LNCaP clone FGC (cell line): Measurements from ENCODE around the gene THRB.
"Not testable (repeated sequence)": the region's sequence is repeated elsewhere in the genome, so short reads cannot be mapped to it uniquely, and the experiment has no call there.

Source experiments
- DNase-seq: peaks from one replicate; pipeline ENCODE4 v3.0.0-alpha.2; 2011; ENCODE audit warnings: low read depth
- H3K4me3 ChIP-seq: 2 replicates; pipeline ENCODE4 v1.5.1; 2011; ENCODE audit warnings: mild to moderate bottlenecking, low read depth, low read length, control low read depth
- TF ChIP-seq, protein P1 (sequence below): IDR thresholded peaks from 2 replicates; pipeline ENCODE4 v1.5.1; 2012; ENCODE audit warnings: mild to moderate bottlenecking; ENCODE audit not compliant: control insufficient read depth, insufficient read depth; ENCODE audit errors: extremely low read depth

THRB gene

DNA sequence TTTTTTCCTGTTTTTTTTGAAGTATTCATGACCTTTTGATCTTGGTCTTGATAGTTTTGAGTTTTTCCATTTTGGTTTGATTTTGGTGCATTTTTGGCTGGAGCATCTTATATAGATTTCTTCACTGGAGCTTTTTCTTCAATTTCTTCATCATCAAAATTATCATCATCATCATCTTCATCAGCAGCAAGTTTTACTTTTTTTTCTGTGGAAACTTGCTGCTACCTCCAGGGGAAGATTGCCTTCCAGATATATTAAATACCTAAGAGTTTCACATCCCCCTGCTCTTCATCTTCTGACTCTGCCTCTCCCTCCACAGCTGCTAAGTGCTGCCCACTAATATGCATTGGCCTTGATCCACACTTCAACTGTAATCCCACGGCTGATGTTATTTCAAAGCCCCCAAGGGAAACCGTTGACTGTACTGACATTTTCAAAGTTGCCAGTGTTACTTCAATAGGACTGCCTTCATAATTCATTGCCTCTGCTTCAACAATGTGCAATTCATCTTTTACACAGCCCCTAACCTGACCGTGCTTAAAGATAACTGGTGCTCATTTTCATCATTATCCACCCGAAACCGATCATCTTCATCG, 397.9 kb downstream of the THRB start:
- H3K4me3 ChIP-seq: no peak overlapping the region
- DNase-seq: no peak
- TF ChIP-seq, protein P1, sequence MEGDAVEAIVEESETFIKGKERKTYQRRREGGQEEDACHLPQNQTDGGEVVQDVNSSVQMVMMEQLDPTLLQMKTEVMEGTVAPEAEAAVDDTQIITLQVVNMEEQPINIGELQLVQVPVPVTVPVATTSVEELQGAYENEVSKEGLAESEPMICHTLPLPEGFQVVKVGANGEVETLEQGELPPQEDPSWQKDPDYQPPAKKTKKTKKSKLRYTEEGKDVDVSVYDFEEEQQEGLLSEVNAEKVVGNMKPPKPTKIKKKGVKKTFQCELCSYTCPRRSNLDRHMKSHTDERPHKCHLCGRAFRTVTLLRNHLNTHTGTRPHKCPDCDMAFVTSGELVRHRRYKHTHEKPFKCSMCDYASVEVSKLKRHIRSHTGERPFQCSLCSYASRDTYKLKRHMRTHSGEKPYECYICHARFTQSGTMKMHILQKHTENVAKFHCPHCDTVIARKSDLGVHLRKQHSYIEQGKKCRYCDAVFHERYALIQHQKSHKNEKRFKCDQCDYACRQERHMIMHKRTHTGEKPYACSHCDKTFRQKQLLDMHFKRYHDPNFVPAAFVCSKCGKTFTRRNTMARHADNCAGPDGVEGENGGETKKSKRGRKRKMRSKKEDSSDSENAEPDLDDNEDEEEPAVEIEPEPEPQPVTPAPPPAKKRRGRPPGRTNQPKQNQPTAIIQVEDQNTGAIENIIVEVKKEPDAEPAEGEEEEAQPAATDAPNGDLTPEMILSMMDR: no peak

DNA sequence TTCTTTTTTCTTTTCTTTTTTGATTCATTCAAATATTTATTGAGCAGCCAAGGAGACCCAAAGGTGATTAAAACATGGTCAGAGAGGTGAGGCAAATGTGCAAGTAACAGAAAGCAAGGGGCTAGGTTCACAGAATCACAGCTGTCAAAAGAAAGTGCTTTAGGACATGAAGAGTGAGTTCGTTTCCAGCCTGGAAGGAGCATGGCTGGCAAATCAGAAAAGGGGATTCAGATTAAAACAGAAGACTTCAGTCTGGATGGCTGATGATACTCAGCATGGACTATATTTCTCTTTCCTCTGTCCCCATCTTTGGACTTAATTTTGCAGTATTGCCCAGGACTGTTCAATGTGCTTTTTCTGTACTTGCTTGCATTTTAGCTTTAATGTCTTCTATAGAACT, 398.4 kb downstream of the THRB start:
- TF ChIP-seq, protein P1: no peak
- H3K4me3 ChIP-seq: no peak overlapping the region
- DNase-seq: no peak

GRCh38 chr3:24094818-24095217, 399.8 kb downstream of the THRB start:
- not testable (repeated sequence) for DNase-seq, H3K4me3 ChIP-seq

- TF ChIP-seq, protein P1: 0 out of 2 replicates have a peak, but pooled peaks have one; percentile 12
- no peak overlapping the region for H3K4me3 ChIP-seq
- DNase-seq: no peak
Observed at GRCh38 chr3:24088782-24089181, 405.9 kb downstream of the THRB start.

DNA sequence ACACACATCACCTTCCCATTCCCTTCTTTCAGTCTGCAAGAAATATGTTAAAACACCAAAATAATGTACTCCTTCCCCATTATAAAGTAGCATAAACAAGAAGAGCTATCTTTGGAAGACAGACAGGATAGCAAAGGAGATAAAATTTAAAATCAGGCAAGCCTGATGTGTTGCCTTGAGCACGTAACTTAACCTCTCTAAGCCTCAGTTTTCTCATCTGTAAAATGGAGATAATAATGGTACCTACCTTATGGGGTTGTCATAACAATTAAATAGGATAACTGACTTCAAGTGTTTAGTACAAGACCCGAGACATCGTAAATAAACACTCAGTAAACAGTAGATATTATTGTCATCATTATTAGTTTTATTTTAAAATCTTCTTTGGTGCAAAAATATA, 407.2 kb downstream of the THRB start:
- TF ChIP-seq, protein P1: no peak
- no peak overlapping the region for H3K4me3 ChIP-seq
- no peak for DNase-seq

DNA sequence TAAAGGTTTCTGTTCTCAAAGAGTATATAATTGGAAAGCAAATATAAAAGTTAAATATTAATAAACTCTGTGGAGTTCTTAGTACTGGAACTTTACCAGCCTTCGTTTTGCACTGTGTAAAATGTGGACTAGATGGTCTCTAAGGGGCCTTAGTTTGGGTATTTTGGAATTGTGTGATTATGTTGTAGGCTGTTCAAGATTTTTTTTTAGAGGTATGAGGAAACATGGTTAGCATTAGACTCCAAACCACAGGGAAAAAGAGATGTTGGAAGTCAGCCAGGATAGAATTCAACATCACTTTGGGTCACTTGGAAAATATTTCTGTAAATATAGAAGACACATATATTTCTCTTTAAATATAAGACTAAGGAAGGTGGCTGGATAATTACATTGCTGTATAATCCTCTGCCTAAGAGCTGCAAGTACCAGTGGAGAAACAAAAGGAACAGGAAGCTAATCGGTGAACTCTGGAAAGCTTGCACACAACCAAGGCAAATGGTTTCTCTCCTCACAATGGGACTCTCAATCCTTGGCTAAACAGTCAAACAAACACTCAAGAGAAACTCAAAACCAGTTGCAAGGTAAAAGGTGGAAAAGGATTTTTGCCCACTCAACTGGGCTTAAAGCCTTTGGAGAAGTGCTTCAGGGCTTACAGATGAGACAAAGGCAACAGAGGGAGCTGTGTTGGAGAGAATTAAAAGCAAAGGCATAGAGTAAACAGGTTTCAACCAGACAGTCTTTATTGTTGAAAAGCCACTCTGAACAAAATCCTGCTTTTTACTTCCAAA, 407.8 kb downstream of the THRB start:
- DNase-seq: no peak
- no peak overlapping the region for H3K4me3 ChIP-seq
- TF ChIP-seq, protein P1: no peak

DNA sequence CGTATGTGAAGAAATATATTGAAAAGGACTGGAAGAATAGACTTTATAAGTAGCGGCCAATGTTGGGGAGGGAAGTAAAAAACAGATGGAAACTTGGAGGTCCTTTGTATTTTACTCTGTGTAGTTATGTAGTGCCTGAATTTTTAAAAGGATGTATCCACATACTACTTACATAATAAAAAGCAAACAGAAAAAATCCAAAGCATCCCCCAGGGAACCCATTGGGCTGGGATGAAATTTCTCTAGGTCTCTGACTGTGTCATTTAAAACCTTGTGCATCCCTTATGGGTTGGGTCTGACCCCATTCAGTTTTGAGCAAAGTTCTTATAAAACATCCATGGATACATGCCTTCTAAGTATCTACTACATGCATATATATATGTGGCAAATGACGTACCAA, 408.4 kb downstream of the THRB start:
- no peak for DNase-seq
- H3K4me3 ChIP-seq: no peak overlapping the region
- TF ChIP-seq, protein P1: no peak
